Panc1 (cell line): ENCODE results near the gene REPIN1.

Experiments used
- CTCF ChIP-seq: fragments of 450-650 bp; IDR thresholded peaks from 2 replicates; pipeline ENCODE4 v1.5.1; 2017; ENCODE audit warnings: mild to moderate bottlenecking
- SIN3A ChIP-seq: IDR thresholded peaks from 2 replicates; pipeline ENCODE4 v1.6.1; 2012; ENCODE audit warnings: low read depth, mild to moderate bottlenecking, low read length, moderate library complexity, borderline replicate concordance; ENCODE audit not compliant: insufficient read depth

GRCh38 chr7:150400788-150401423, 32.3 kb downstream of the REPIN1 start:
- TF ChIP-seq SIN3A (no peak), CTCF (no peak)
